Transverse colon (tissue), 3 donors: ENCODE results near the gene LNX2.

Experiments
- CTCF ChIP-seq, 5 experiments: fragments of 200-600 bp in 3 of 5; fragments of 450-650 bp in 2 of 5; sonication (generic) in 3 of 5; IDR thresholded peaks; 1 replicate in 2 of 5; 2 replicates in 3 of 5; pipeline ENCODE4 v1.5.1; 2016 to 2017; ENCODE audit warnings: antibody characterized with exemption in 5 of 5, inconsistent platforms in 3 of 5, mild to moderate bottlenecking in 2 of 5, moderate library complexity in 1 of 5
- POLR2A ChIP-seq: fragments of 450-650 bp; IDR thresholded peaks from one replicate; pipeline ENCODE4 v1.6.1; 2016; ENCODE audit warnings: antibody characterized with exemption, mild to moderate bottlenecking, moderate library complexity

DNA sequence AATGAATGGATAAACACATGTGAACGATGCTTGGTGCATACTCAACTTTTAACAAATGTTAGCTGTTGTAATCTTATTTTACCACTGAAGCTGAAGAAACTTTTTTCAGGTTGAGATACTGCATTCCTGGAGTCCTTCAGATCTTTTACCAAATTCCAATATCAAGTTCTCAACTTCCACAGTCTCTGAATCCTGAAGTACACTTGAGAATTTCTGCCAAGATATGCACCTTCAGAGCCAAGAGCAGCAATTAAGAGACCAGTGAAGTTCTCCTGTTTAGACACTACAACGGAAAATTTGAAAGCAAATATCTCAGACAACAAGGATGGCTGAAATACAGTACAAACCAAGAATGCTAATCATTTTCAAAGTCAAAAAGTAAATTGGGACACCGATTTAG is 85.3 kb downstream of the LNX2 start:
- no peak for TF ChIP-seq CTCF (IDR thresholded peaks at IDR 0.05)
- no peak for TF ChIP-seq POLR2A
